Measurements from ENCODE around the gene UPF3B. TPM values are rescaled to one million over a fixed set of nuclear protein-coding genes. Genes with fewer than 3 reads are reported as not detected.
"Not testable (repeated sequence)": the region's sequence is repeated elsewhere in the genome, so short reads cannot be mapped to it uniquely, and the experiment has no call there.

The UPF3B gene
- total RNA-seq (1 to 10 TPM; 6.9 to 7.7 TPM), total RNA-seq (16.7 to 19.4 reads per million in 2 donors)

GRCh38 chrX:119852382-119853353, at the start of gene UPF3B:
Gene UPF3B, minus strand, starts transcription at chrX:119852963. Its CDS starts 35 bp downstream, at chrX:119852928.
- Mint-ChIP-seq H3K4me3 (peak within 1 kb of the TSS; percentile 100), H3K36me3 (ENCODE audit: low read depth) (peaks cover 4% of the 10 kb centered on the region), H3K27ac (peak within 1 kb of the TSS; percentile 98), H3K27me3 (peaks cover 5% of the 10 kb centered on the region), H3K4me1 (peaks cover 12% of the 10 kb centered on the region)
- H3K9me3 ChIP-seq (ENCODE audit: control insufficient read depth, low read length, poor library complexity, severe bottlenecking) = no peaks in the 10 kb centered on the region
- DNase-seq (peak; percentile 82 to 89 (median 85)), ATAC-seq (peak; percentile 96)

- ATAC-seq (no peak), DNase-seq (no peak)
- Mint-ChIP-seq H3K36me3 (ENCODE audit: low read depth) (no peaks in the 10 kb centered on the region), H3K27ac (no peak overlapping the region), H3K4me3 (no peak overlapping the region), H3K4me1 (no peaks in the 10 kb centered on the region), H3K27me3 (no peaks in the 10 kb centered on the region)
- no peaks in the 10 kb centered on the region for H3K9me3 ChIP-seq (ENCODE audit: control insufficient read depth, low read length, poor library complexity, severe bottlenecking)
Measured at GRCh38 chrX:119900976-119901375, 48.2 kb upstream of the UPF3B start.

- DNase-seq (no peak), ATAC-seq (no peak)
- no peaks in the 10 kb centered on the region for H3K9me3 ChIP-seq (ENCODE audit: control insufficient read depth, low read length, poor library complexity, severe bottlenecking)
- H3K36me3 Mint-ChIP-seq (ENCODE audit: low read depth) = no peaks in the 10 kb centered on the region
- no peaks in the 10 kb centered on the region for H3K27me3 Mint-ChIP-seq
- H3K27ac Mint-ChIP-seq = no peak overlapping the region
- H3K4me1 Mint-ChIP-seq = no peaks in the 10 kb centered on the region
- no peak overlapping the region for H3K4me3 Mint-ChIP-seq
Measured at GRCh38 chrX:119899125-119899524, 46.4 kb upstream of the UPF3B start.

GRCh38 chrX:119895843-119896326, 43.1 kb upstream of the UPF3B start, which contains the start of gene AKAP14:
Gene AKAP14, plus strand, starts transcription at chrX:119895893. Its CDS starts 7,331 bp downstream, at chrX:119903224.
- H3K27ac Mint-ChIP-seq = no peak within 1 kb of the TSS
- no peaks in the 10 kb centered on the region for H3K36me3 Mint-ChIP-seq (ENCODE audit: low read depth)
- no peak for ATAC-seq
- no peaks in the 10 kb centered on the region for H3K27me3 Mint-ChIP-seq
- DNase-seq = no peak
- no peaks in the 10 kb centered on the region for H3K4me1 Mint-ChIP-seq
- no peaks in the 10 kb centered on the region for H3K9me3 ChIP-seq (ENCODE audit: control insufficient read depth, low read length, poor library complexity, severe bottlenecking)
- no peak within 1 kb of the TSS for H3K4me3 Mint-ChIP-seq

- H3K36me3 Mint-ChIP-seq (ENCODE audit: low read depth); H3K4me3 Mint-ChIP-seq; DNase-seq; ATAC-seq; H3K4me1 Mint-ChIP-seq; H3K9me3 ChIP-seq (ENCODE audit: control insufficient read depth, low read length, poor library complexity, severe bottlenecking); H3K27me3 Mint-ChIP-seq; H3K27ac Mint-ChIP-seq: not testable (repeated sequence)
Measured at GRCh38 chrX:119891961-119892692, 39.4 kb upstream of the UPF3B start.

- H3K27me3 Mint-ChIP-seq; H3K4me3 Mint-ChIP-seq; DNase-seq; H3K9me3 ChIP-seq (ENCODE audit: control insufficient read depth, low read length, poor library complexity, severe bottlenecking); ATAC-seq; H3K27ac Mint-ChIP-seq; H3K4me1 Mint-ChIP-seq; H3K36me3 Mint-ChIP-seq (ENCODE audit: low read depth): not testable (repeated sequence)
Measured at GRCh38 chrX:119890626-119891025, 37.9 kb upstream of the UPF3B start.

- Mint-ChIP-seq H3K4me1 (peaks cover 4% of the 10 kb centered on the region), H3K27me3 (no peaks in the 10 kb centered on the region), H3K27ac (no peak overlapping the region), H3K4me3 (peak overlapping the region; percentile 50), H3K36me3 (ENCODE audit: low read depth) (no peaks in the 10 kb centered on the region)
- no peaks in the 10 kb centered on the region for H3K9me3 ChIP-seq (ENCODE audit: control insufficient read depth, low read length, poor library complexity, severe bottlenecking)
- DNase-seq (peak; percentile 34 to 41 (median 39)), ATAC-seq (peak; percentile 78)
Measured at GRCh38 chrX:119887721-119888425, 35.1 kb upstream of the UPF3B start.

- Mint-ChIP-seq H3K27me3 (no peaks in the 10 kb centered on the region), H3K4me3 (peak overlapping the region; percentile 33), H3K36me3 (ENCODE audit: low read depth) (no peaks in the 10 kb centered on the region), H3K27ac (peak overlapping the region; percentile 51), H3K4me1 (peaks cover 4% of the 10 kb centered on the region)
- H3K9me3 ChIP-seq (ENCODE audit: control insufficient read depth, low read length, poor library complexity, severe bottlenecking) = no peaks in the 10 kb centered on the region
- ATAC-seq (peak; percentile 78), DNase-seq (no peak)
Measured at GRCh38 chrX:119885554-119886428, 33.0 kb upstream of the UPF3B start.

GRCh38 chrX:119880552-119881437, 28.0 kb upstream of the UPF3B start:
- H3K4me1 Mint-ChIP-seq = peaks cover 7% of the 10 kb centered on the region
- no peaks in the 10 kb centered on the region for H3K9me3 ChIP-seq (ENCODE audit: control insufficient read depth, low read length, poor library complexity, severe bottlenecking)
- H3K27me3 Mint-ChIP-seq = no peaks in the 10 kb centered on the region
- peak; percentile 91 for ATAC-seq
- H3K27ac Mint-ChIP-seq = peak overlapping the region; percentile 85
- H3K36me3 Mint-ChIP-seq (ENCODE audit: low read depth) = no peaks in the 10 kb centered on the region
- H3K4me3 Mint-ChIP-seq = no peak overlapping the region
- DNase-seq = no peak

- Mint-ChIP-seq H3K4me3 (no peak overlapping the region), H3K27ac (peak overlapping the region; percentile 85), H3K4me1 (peaks cover 7% of the 10 kb centered on the region), H3K27me3 (no peaks in the 10 kb centered on the region), H3K36me3 (ENCODE audit: low read depth) (no peaks in the 10 kb centered on the region)
- ATAC-seq (no peak), DNase-seq (no peak)
- no peaks in the 10 kb centered on the region for H3K9me3 ChIP-seq (ENCODE audit: control insufficient read depth, low read length, poor library complexity, severe bottlenecking)
Measured at GRCh38 chrX:119880076-119880475, 27.3 kb upstream of the UPF3B start.

- Mint-ChIP-seq H3K27ac (peak overlapping the region; percentile 85), H3K4me1 (peaks cover 7% of the 10 kb centered on the region), H3K27me3 (no peaks in the 10 kb centered on the region), H3K36me3 (ENCODE audit: low read depth) (no peaks in the 10 kb centered on the region), H3K4me3 (no peak overlapping the region)
- no peaks in the 10 kb centered on the region for H3K9me3 ChIP-seq (ENCODE audit: control insufficient read depth, low read length, poor library complexity, severe bottlenecking)
- no peak for ATAC-seq
- no peak for DNase-seq
Measured at GRCh38 chrX:119878740-119879139, 26.0 kb upstream of the UPF3B start.
